Breast epithelium (tissue), 3 donors: ENCODE measurements around the gene MFF.

Experiments used
- CTCF ChIP-seq, 3 donors: fragments of 450-650 bp; IDR thresholded peaks; one replicate each; pipeline ENCODE4 v1.5.1; 2016 to 2017; ENCODE audit warnings: antibody characterized with exemption in 3 of 3, mild to moderate bottlenecking in 3 of 3, moderate library complexity in 3 of 3
- POLR2A ChIP-seq: fragments of 450-650 bp; IDR thresholded peaks from one replicate; pipeline ENCODE4 v1.6.1; 2016; ENCODE audit warnings: antibody characterized with exemption, mild to moderate bottlenecking, moderate library complexity
- POLR2AphosphoS5 ChIP-seq, 3 donors: sonication (generic); formaldehyde crosslinking; IDR thresholded peaks; one replicate each; pipeline ENCODE4 v1.6.1; 2017; ENCODE audit warnings: antibody characterized with exemption in 3 of 3

- no peak for TF ChIP-seq CTCF (IDR thresholded peaks at IDR 0.05)
- TF ChIP-seq POLR2A: no peak
- no peak for TF ChIP-seq POLR2AphosphoS5 (IDR thresholded peaks at IDR 0.05)
Measured at GRCh38 chr2:227366769-227367426, 41.8 kb downstream of the MFF start.
